GM19395 (cell line): ENCODE measurements around the gene AOPEP.

Experiments used
- ATAC-seq: cut with Tn5 transposase; IDR thresholded peaks from one replicate; pipeline ENCODE4 v1.9.1; 2021; ENCODE audit warnings: mild to moderate bottlenecking, moderate library complexity; ENCODE audit not compliant: unreplicated experiment

The AOPEP gene

GRCh38 chr9:95053611-95054570 is 327.4 kb downstream of the AOPEP start:
- ATAC-seq, result no peak

- ATAC-seq, result no peak
Measured at GRCh38 chr9:95055334-95055850, 328.9 kb downstream of the AOPEP start.

GRCh38 chr9:95055851-95056551 is 329.5 kb downstream of the AOPEP start:
- ATAC-seq, result no peak

GRCh38 chr9:95057101-95057500 is 330.6 kb downstream of the AOPEP start:
- ATAC-seq, result no peak

GRCh38 chr9:95058121-95058785 is 331.8 kb downstream of the AOPEP start:
- no peak for ATAC-seq

- ATAC-seq, result no peak
Measured at GRCh38 chr9:95058795-95059386, 332.4 kb downstream of the AOPEP start.

- no peak for ATAC-seq
Measured at GRCh38 chr9:95060234-95060633, 333.7 kb downstream of the AOPEP start.

GRCh38 chr9:95060916-95061315 is 334.4 kb downstream of the AOPEP start:
- ATAC-seq, result no peak

- no peak for ATAC-seq
Measured at GRCh38 chr9:95061916-95062595, 335.6 kb downstream of the AOPEP start.

- no peak for ATAC-seq
Measured at GRCh38 chr9:95062596-95063065, 336.1 kb downstream of the AOPEP start.

GRCh38 chr9:95063300-95063699 is 336.8 kb downstream of the AOPEP start:
- no peak for ATAC-seq

- ATAC-seq, result no peak
Measured at GRCh38 chr9:95065224-95065623, 338.7 kb downstream of the AOPEP start.

GRCh38 chr9:95067057-95067456 is 340.6 kb downstream of the AOPEP start:
- no peak for ATAC-seq

- ATAC-seq, result no peak
Measured at GRCh38 chr9:95067897-95068296, 341.4 kb downstream of the AOPEP start.

GRCh38 chr9:95070549-95071021 is 344.1 kb downstream of the AOPEP start:
- ATAC-seq, result no peak

GRCh38 chr9:95071450-95071849 is 345.0 kb downstream of the AOPEP start:
- no peak for ATAC-seq

GRCh38 chr9:95071925-95072324 is 345.4 kb downstream of the AOPEP start:
- no peak for ATAC-seq

- no peak for ATAC-seq
Measured at GRCh38 chr9:95073042-95073607, 346.6 kb downstream of the AOPEP start.

GRCh38 chr9:95073918-95074317 is 347.4 kb downstream of the AOPEP start:
- no peak for ATAC-seq

- no peak for ATAC-seq
Measured at GRCh38 chr9:95074632-95075031, 348.1 kb downstream of the AOPEP start.
